AG04450 (cell line): ENCODE measurements around the gene ACTR10. TPM values are rescaled to one million over a fixed set of nuclear protein-coding genes. Genes with fewer than 3 reads are reported as not detected.

ENCODE experiments used
- CTCF ChIA-PET: fragments of 300-600, 350-600 bp; formaldehyde crosslinking; extraction: SDS; loops from one replicate; lab custom pipeline; 2022; ENCODE audit warnings: antibody characterized with exemption, inconsistent platforms; lab: Charles Lee
- POLR2A ChIA-PET: fragments of 350-600 bp; formaldehyde crosslinking; extraction: SDS; loops from one replicate; lab custom pipeline; 2021; ENCODE audit warnings: antibody characterized with exemption, inconsistent platforms; lab: Yijun Ruan, JAX
- DNase-seq: peaks from one replicate; pipeline ENCODE4 v3.0.0-alpha.2; 2011; ENCODE audit warnings: low read depth, low spot score
- H3K27ac ChIP-seq: one replicate; pipeline ENCODE4 v1.5.1; 2012; ENCODE audit warnings: low read depth, low read length, control low read depth
- H3K27me3 ChIP-seq: one replicate; pipeline ENCODE4 v1.6.0; 2012; ENCODE audit warnings: low read length; ENCODE audit not compliant: control insufficient read depth, insufficient read depth
- H3K4me3 ChIP-seq: 2 replicates; pipeline ENCODE4 v1.5.1; 2011; ENCODE audit warnings: mild to moderate bottlenecking, low read depth, low read length, control low read depth
- H3K9me3 ChIP-seq: 2 replicates; pipeline ENCODE4 v1.5.1; 2012; ENCODE audit warnings: low read length; ENCODE audit not compliant: control insufficient read depth, insufficient read depth
- CTCF ChIP-seq: IDR thresholded peaks from 2 replicates; pipeline ENCODE4 v1.5.1; 2011; ENCODE audit warnings: low read depth, low read length, control low read depth, inconsistent platforms
- polyA plus RNA-seq: library from polyadenylated mRNA; depleted of rRNA; stranded (reverse); fragments of >200 nt; gene quantifications from 2 replicates; pipeline ENCODE4 v1.2.3, GENCODE V29; 2011

Gene ACTR10
- polyA plus RNA-seq, 1 experiment: 142 TPM

GRCh38 chr14:58216544-58216943, 16.6 kb downstream of the ACTR10 start:
- POLR2A ChIA-PET: interaction anchor here (1.0 kb wide), 1 partner anchor 9 kb away, joined by 6 read pairs; no protein-coding TSS in a partner anchor
- no peak for DNase-seq
- H3K4me3 ChIP-seq: no peak overlapping the region
- no peaks in the 10 kb centered on the region for H3K27me3 ChIP-seq
- H3K9me3 ChIP-seq: no peaks in the 10 kb centered on the region
- no peak overlapping the region for H3K27ac ChIP-seq
- CTCF ChIA-PET: interaction anchor here (1.9 kb wide), 1 partner anchor 108 kb away, joined by 10 read pairs; no protein-coding TSS in a partner anchor
- no peak for TF ChIP-seq CTCF

GRCh38 chr14:58227096-58227819, 27.3 kb downstream of the ACTR10 start:
- Histone ChIP-seq H3K9me3 (no peaks in the 10 kb centered on the region), H3K27ac (no peak overlapping the region), H3K27me3 (no peaks in the 10 kb centered on the region), H3K4me3 (no peak overlapping the region)
- no peak for DNase-seq
- CTCF ChIA-PET: interaction anchor here (1.2 kb wide), 1 partner anchor 119 kb away, joined by 5 read pairs; no protein-coding TSS in a partner anchor
- no peak for TF ChIP-seq CTCF
- POLR2A ChIA-PET: no interaction called here

GRCh38 chr14:58238252-58239243, 38.6 kb downstream of the ACTR10 start:
- no peaks in the 10 kb centered on the region for H3K27me3 ChIP-seq
- ChIA-PET POLR2A (no interaction called here), CTCF (no interaction called here)
- TF ChIP-seq CTCF: no peak
- no peak overlapping the region for H3K27ac ChIP-seq
- no peaks in the 10 kb centered on the region for H3K9me3 ChIP-seq
- H3K4me3 ChIP-seq: peak overlapping the region; percentile 46
- peak; percentile 34 for DNase-seq

GRCh38 chr14:58239244-58240195, 39.6 kb downstream of the ACTR10 start:
- Histone ChIP-seq H3K4me3 (peak overlapping the region; percentile 63), H3K27ac (no peak overlapping the region), H3K27me3 (no peaks in the 10 kb centered on the region), H3K9me3 (no peaks in the 10 kb centered on the region)
- DNase-seq: no peak
- ChIA-PET POLR2A (interaction anchor here (1.0 kb wide), 1 partner anchor 39 kb away, joined by 3 read pairs; the partner anchor contains the start of gene ACTR10), CTCF (interaction anchor here (1.0 to 1.2 kb wide), 2 partner anchors 130 to 131 kb away, joined by 3 read pairs; no protein-coding TSS in a partner anchor)
- no peak for TF ChIP-seq CTCF
